Measurements from ENCODE around the gene ESCO1.

ESCO1 gene

DNA sequence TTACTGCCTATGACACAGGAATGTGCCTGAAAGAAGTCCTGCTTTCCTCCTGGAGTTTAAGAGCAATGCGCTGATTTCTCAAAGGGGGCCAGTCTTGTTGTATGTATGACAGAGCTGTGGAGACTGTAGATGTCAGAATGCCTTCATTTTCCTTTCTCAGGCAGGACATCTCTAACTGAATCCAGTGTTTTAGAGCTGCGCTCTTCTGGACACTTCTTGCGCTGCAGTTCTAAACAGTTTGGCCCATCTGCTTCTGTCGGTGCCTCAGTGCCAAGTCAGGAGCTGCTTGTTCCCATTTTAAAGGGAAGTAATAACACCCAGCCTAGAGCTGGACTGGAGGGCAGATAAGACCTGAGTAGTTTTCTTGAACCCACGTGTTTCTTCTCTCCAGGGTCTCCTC, 91.4 kb downstream of the ESCO1 start:
- Histone ChIP-seq H3K4me1 (ENCODE audit: insufficient read depth, low read length) (no peaks in the 10 kb centered on the region), H3K9me3 (ENCODE audit: insufficient read depth, low read depth, low read length) (no peaks in the 10 kb centered on the region), H3K36me3 (ENCODE audit: insufficient read depth, low read depth, low read length) (peaks cover 8% of the 10 kb centered on the region), H3K27me3 (ENCODE audit: insufficient read depth, low read length) (no peaks in the 10 kb centered on the region), H3K9ac (ENCODE audit: low read depth, low read length) (no peak overlapping the region), H3K27ac (ENCODE audit: low read length) (no peak overlapping the region), H3K4me3 (ENCODE audit: low read length) (no peak overlapping the region)

DNA sequence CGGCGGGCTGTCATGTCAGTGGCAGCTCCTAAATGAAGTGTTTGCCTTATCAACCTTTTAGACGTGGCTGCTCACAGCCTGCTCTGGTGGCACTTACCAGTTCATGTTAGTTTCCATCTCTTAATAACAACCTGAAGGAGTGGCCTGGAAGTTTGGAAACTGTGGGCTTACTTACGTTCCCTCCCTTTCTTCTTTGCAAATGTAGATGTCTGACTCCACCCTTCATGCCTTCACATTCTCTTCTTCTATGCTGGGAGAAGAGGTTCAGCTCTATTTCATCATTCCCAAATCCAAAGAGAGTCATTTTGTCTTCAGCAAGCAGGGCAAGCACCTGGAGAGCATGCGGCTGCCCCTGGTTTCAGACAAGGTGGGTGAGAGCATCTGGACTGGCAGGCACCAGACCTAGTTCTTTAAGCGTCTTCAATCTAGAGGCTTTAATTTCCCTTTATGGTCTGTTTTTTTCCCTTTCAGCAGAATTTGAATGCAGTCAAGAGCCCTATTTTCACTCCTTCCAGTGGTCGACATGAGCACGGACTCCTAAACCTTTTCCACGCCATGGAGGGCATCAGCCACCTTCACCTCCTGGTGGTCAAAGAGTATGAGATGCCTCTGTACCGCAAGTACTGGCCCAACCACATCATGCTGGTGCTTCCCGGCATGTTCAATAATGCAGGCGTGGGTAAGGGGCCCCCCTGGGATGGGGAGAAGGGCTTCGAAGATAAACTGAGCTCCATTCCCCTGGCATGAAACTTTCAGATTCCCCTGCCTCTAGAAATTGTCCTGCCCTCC, 92.4 kb downstream of the ESCO1 start:
- no peaks in the 10 kb centered on the region for H3K9me3 ChIP-seq (ENCODE audit: insufficient read depth, low read depth, low read length)
- no peaks in the 10 kb centered on the region for H3K4me1 ChIP-seq (ENCODE audit: insufficient read depth, low read length)
- no peak overlapping the region for H3K27ac ChIP-seq (ENCODE audit: low read length)
- H3K27me3 ChIP-seq (ENCODE audit: insufficient read depth, low read length), result no peaks in the 10 kb centered on the region
- no peaks in the 10 kb centered on the region; the same call in 1 of the 2 replicates for H3K36me3 ChIP-seq (ENCODE audit: insufficient read depth, low read depth, low read length)
- no peak overlapping the region for H3K4me3 ChIP-seq (ENCODE audit: low read length)
- H3K9ac ChIP-seq (ENCODE audit: low read depth, low read length), result no peak overlapping the region

DNA sequence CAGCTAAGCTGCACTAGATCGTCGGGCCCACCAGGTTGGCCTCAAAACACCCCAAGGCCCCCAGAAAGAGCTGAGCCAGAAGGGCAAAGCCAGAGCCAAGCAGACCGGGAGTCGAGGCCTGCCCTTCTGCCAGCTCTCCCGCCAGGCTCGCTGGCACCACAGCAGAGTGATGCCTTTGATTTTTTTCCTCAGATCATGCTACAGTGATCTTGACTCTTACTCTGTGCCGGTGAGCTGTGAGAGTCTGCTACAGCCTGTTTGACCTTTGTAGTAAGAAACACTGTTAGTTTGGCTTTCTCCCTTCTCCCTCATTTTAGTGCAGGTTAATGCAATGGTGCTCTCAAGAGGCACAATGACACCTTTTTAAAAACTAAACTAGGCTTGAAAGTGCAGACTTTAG, 97.8 kb downstream of the ESCO1 start:
- H3K9me3 ChIP-seq (ENCODE audit: insufficient read depth, low read depth, low read length), result no peaks in the 10 kb centered on the region
- no peak overlapping the region for H3K27ac ChIP-seq (ENCODE audit: low read length)
- no peak overlapping the region for H3K4me3 ChIP-seq (ENCODE audit: low read length)
- H3K36me3 ChIP-seq (ENCODE audit: insufficient read depth, low read depth, low read length), result no peaks in the 10 kb centered on the region; the same call in 1 of the 2 replicates
- no peaks in the 10 kb centered on the region for H3K27me3 ChIP-seq (ENCODE audit: insufficient read depth, low read length)
- no peaks in the 10 kb centered on the region for H3K4me1 ChIP-seq (ENCODE audit: insufficient read depth, low read length)
- H3K9ac ChIP-seq (ENCODE audit: low read depth, low read length), result no peak overlapping the region

GRCh38 chr18:21499997-21500396, 100.5 kb downstream of the ESCO1 start:
- Histone ChIP-seq H3K36me3 (ENCODE audit: insufficient read depth, low read depth, low read length) (no peaks in the 10 kb centered on the region; the same call in 1 of the 2 replicates), H3K9me3 (ENCODE audit: insufficient read depth, low read depth, low read length) (no peaks in the 10 kb centered on the region), H3K27ac (ENCODE audit: low read length) (no peak overlapping the region), H3K27me3 (ENCODE audit: insufficient read depth, low read length) (no peaks in the 10 kb centered on the region), H3K9ac (ENCODE audit: low read depth, low read length) (no peak overlapping the region), H3K4me3 (ENCODE audit: low read length) (no peak overlapping the region), H3K4me1 (ENCODE audit: insufficient read depth, low read length) (no peaks in the 10 kb centered on the region)

DNA sequence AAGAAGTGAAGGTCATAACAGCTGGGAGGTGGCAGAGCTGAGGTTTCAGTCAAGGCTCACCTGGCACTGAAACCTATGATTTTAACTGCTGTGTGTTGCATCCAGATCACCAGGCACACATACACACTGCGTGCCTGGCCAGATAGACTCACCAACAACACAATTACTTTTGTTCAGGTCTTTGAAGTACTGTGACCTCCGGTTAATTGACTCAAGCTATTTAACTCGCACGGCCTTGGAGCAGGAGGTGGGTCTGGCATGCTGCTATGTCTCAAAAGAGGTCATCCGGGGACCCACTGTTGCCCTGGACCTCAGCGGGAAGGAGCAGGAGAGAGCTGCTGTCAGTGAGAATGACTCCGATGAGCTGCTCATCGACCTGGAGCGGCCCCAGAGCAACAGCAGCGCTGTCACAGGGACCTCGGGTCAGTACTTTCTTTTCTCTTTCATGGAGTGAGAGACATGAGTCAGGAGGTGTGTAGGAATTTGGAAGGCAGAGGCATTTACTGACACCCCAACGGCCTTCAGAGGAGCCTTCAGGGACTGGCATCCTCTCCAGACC, 104.1 kb downstream of the ESCO1 start:
- H3K27me3 ChIP-seq (ENCODE audit: insufficient read depth, low read length), result no peaks in the 10 kb centered on the region
- no peaks in the 10 kb centered on the region; the same call in 1 of the 2 replicates for H3K36me3 ChIP-seq (ENCODE audit: insufficient read depth, low read depth, low read length)
- H3K4me1 ChIP-seq (ENCODE audit: insufficient read depth, low read length), result no peaks in the 10 kb centered on the region
- H3K9me3 ChIP-seq (ENCODE audit: insufficient read depth, low read depth, low read length), result no peaks in the 10 kb centered on the region
- no peak overlapping the region for H3K27ac ChIP-seq (ENCODE audit: low read length)
- no peak overlapping the region for H3K9ac ChIP-seq (ENCODE audit: low read depth, low read length)
- no peak overlapping the region for H3K4me3 ChIP-seq (ENCODE audit: low read length)

DNA sequence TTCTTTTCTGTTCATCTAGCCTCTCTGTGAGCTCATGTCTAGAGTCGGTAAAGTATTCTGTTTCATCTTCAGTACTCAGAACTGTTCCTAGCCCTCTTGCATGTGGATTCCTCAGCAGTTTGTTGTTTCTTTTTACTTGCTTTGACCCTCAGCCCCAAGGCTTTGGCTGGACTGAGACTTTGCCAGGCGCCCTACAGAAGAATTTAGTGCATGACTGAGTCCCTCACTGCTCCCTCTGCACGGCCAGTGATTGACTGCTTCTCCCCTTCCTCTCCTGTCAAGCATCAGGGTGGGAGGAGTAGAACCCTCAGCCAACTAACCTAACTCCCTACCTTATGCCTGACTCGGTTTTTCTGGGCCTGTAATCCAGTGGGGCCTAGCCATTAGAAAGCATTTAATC, 109.8 kb downstream of the ESCO1 start:
- Histone ChIP-seq H3K27me3 (ENCODE audit: insufficient read depth, low read length) (no peaks in the 10 kb centered on the region), H3K9ac (ENCODE audit: low read depth, low read length) (no peak overlapping the region), H3K4me1 (ENCODE audit: insufficient read depth, low read length) (no peaks in the 10 kb centered on the region), H3K27ac (ENCODE audit: low read length) (no peak overlapping the region), H3K9me3 (ENCODE audit: insufficient read depth, low read depth, low read length) (no peaks in the 10 kb centered on the region), H3K4me3 (ENCODE audit: low read length) (no peak overlapping the region), H3K36me3 (ENCODE audit: insufficient read depth, low read depth, low read length) (no peaks in the 10 kb centered on the region; the same call in 1 of the 2 replicates)

- H3K4me1 ChIP-seq (ENCODE audit: insufficient read depth, low read length), result peaks cover 2% of the 10 kb centered on the region; the same call in 1 of the 2 replicates
- no peak overlapping the region for H3K4me3 ChIP-seq (ENCODE audit: low read length)
- H3K9ac ChIP-seq (ENCODE audit: low read depth, low read length), result no peak overlapping the region
- no peak overlapping the region for H3K27ac ChIP-seq (ENCODE audit: low read length)
- no peaks in the 10 kb centered on the region for H3K27me3 ChIP-seq (ENCODE audit: insufficient read depth, low read length)
- no peaks in the 10 kb centered on the region for H3K9me3 ChIP-seq (ENCODE audit: insufficient read depth, low read depth, low read length)
- no peaks in the 10 kb centered on the region; the same call in 1 of the 2 replicates for H3K36me3 ChIP-seq (ENCODE audit: insufficient read depth, low read depth, low read length)
Measured at GRCh38 chr18:21489919-21490495, 110.5 kb downstream of the ESCO1 start.

DNA sequence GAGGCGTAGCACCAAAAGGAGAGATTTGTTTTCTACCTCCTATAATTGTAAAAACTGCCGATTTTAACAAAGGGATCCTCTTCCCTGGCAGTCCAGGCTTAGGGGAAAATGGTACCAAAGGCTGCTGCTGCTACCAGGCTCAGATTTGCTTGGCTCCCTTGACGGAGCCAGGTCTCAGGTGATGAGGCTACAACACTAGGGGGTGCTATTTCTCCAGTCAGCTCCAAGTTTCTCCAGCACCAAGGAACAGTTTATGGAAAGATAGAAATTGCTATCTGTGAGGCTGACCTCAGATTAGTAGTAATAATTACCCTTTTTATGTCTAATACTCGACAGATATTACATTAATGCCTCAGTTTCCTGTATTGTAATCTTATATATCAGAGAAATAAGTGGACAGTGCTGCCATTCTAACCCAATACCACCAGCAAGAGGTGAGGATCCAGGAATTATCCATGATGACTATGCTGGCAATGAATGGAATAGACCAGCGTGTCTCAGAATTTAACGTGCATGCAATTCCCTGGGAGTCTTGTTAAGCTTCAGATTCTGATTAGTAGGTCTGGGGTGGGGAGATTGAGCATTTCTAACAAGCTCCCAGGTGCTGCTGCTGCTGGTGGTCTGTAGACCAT, 111.3 kb downstream of the ESCO1 start:
- Histone ChIP-seq H3K9ac (ENCODE audit: low read depth, low read length) (no peak overlapping the region), H3K4me1 (ENCODE audit: insufficient read depth, low read length) (peaks cover 6% of the 10 kb centered on the region; the same call in 1 of the 2 replicates), H3K4me3 (ENCODE audit: low read length) (no peak overlapping the region), H3K27me3 (ENCODE audit: insufficient read depth, low read length) (no peaks in the 10 kb centered on the region), H3K36me3 (ENCODE audit: insufficient read depth, low read depth, low read length) (no peaks in the 10 kb centered on the region; the same call in 1 of the 2 replicates), H3K27ac (ENCODE audit: low read length) (no peak overlapping the region), H3K9me3 (ENCODE audit: insufficient read depth, low read depth, low read length) (no peaks in the 10 kb centered on the region)

DNA sequence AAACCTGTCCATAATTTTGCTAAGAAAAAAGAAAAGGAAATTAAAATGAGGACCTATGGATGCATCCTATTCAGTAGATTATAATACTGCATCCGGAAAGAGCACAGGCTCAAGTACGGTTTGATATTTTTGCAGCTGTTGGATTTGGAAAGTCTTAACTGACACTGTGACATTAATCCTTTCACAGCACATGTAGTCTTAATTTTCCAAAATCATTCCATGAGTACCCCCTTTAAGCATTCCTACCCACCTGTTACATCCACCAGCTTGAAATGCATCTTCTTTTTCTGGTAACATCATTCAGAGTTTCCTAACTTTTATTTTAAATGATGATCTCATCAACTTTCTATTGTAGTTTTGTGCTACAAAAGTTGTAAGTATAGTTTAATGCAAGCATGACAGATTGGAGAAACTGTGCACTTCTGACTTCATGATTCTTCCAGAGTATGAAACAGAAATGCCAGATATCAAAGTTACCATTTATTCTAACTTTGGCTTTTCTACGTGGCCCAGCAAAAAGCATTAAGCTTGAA, 113.5 kb downstream of the ESCO1 start:
- Histone ChIP-seq H3K27me3 (ENCODE audit: insufficient read depth, low read length) (no peaks in the 10 kb centered on the region), H3K4me3 (ENCODE audit: low read length) (no peak overlapping the region), H3K4me1 (ENCODE audit: insufficient read depth, low read length) (peaks cover 6% of the 10 kb centered on the region; the same call in 1 of the 2 replicates), H3K9ac (ENCODE audit: low read depth, low read length) (no peak overlapping the region), H3K27ac (ENCODE audit: low read length) (no peak overlapping the region), H3K9me3 (ENCODE audit: insufficient read depth, low read depth, low read length) (no peaks in the 10 kb centered on the region), H3K36me3 (ENCODE audit: insufficient read depth, low read depth, low read length) (no peaks in the 10 kb centered on the region; the same call in 1 of the 2 replicates)

DNA sequence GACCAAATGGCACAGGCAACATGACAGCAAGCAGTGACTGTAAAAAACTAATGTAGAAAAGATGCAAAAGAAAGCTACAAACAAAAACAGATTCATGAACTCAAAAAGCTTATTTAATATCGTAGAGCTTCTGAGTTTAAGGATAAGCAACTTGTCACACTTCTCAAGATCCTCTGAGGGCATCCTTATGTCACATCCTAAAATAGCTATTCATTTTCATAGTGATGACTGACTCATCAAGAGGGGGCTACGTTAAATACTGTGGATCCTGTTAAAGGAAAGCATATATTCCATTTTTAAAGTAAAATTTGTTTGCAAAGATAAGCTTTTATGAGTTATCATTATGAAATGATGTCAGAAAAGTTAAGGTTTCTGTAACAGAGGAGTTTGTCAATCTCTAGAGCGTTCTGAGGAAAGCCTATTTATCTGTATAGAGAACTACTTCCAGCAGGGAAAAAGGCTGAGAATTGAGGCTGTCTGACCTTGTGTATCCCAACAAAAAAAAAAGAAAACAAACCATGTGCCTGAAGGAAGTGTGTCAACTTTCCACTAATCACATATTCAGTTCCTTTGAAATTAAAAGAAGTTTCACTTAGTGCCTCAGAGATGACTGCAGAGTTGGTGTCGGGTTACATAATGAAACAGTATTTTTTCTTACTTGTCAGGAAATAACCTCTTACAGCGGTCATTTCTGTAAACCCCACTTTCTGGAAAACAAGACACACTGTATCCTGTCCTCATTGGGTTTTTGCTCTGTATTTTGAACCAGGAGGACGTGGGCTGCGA, 115.5 kb downstream of the ESCO1 start:
- H3K36me3 ChIP-seq (ENCODE audit: insufficient read depth, low read depth, low read length), result no peaks in the 10 kb centered on the region; the same call in 1 of the 2 replicates

GRCh38 chr18:21483051-21483450, 117.5 kb downstream of the ESCO1 start:
- H3K36me3 ChIP-seq (ENCODE audit: insufficient read depth, low read depth, low read length), result no peaks in the 10 kb centered on the region
- no peaks in the 10 kb centered on the region for H3K9me3 ChIP-seq (ENCODE audit: insufficient read depth, low read depth, low read length)
- no peak overlapping the region for H3K27ac ChIP-seq (ENCODE audit: low read length)
- H3K4me3 ChIP-seq (ENCODE audit: low read length), result no peak overlapping the region
- H3K9ac ChIP-seq (ENCODE audit: low read depth, low read length), result no peak overlapping the region
- no peaks in the 10 kb centered on the region for H3K27me3 ChIP-seq (ENCODE audit: insufficient read depth, low read length)
- peaks cover 6% of the 10 kb centered on the region; the same call in 1 of the 2 replicates for H3K4me1 ChIP-seq (ENCODE audit: insufficient read depth, low read length)

More for the DNA sequence above, 115.5 kb downstream of the ESCO1 start:
- no peak overlapping the region for H3K4me3 ChIP-seq (ENCODE audit: low read length)
- no peaks in the 10 kb centered on the region for H3K27me3 ChIP-seq (ENCODE audit: insufficient read depth, low read length)
- peaks cover 6% of the 10 kb centered on the region; the same call in 1 of the 2 replicates for H3K4me1 ChIP-seq (ENCODE audit: insufficient read depth, low read length)
- no peak overlapping the region for H3K27ac ChIP-seq (ENCODE audit: low read length)
- H3K9ac ChIP-seq (ENCODE audit: low read depth, low read length), result no peak overlapping the region
- no peaks in the 10 kb centered on the region for H3K9me3 ChIP-seq (ENCODE audit: insufficient read depth, low read depth, low read length)

Measured in iPS-20b (cell line).